Activated CD8-positive, alpha-beta T cell treated with anti-CD3 and anti-CD28 coated beads for 36 hours (primary cell): ENCODE measurements around the gene UFL1. TPM values are rescaled to one million over a fixed set of nuclear protein-coding genes. Genes with fewer than 3 reads are reported as not detected.
"Not testable (repeated sequence)": the region's sequence is repeated elsewhere in the genome, so short reads cannot be mapped to it uniquely, and the experiment has no call there.

Experiments used
- ATAC-seq: fragments of 200-7000 bp; cut with Tn5 transposase; one replicate; pipeline ENCODE4 v1.10.0; 2021; ENCODE audit warnings: mild to moderate bottlenecking, moderate library complexity
- CTCF ChIA-PET: fragments of 350-600 bp; sonication (Branson Sonifier 250); formaldehyde crosslinking; loops from one replicate; lab custom pipeline; 2021; ENCODE audit warnings: antibody characterized with exemption; lab: Charles Lee
- POLR2A ChIA-PET: fragments of 350-600 bp; sonication (Branson Sonifier 250); formaldehyde crosslinking; loops from one replicate; lab custom pipeline; 2021; ENCODE audit warnings: antibody characterized with exemption; lab: Charles Lee
- DNase-seq: peaks from one replicate; pipeline ENCODE4 v3.0.0-alpha.2; 2020
- H3K27ac Mint-ChIP-seq: one replicate; pipeline ENCODE4 v1.8.0; 2021; ENCODE audit warnings: mild to moderate bottlenecking, mixed read lengths
- H3K27me3 Mint-ChIP-seq: one replicate; pipeline ENCODE4 v1.8.0; 2021; ENCODE audit warnings: mixed read lengths
- H3K36me3 Mint-ChIP-seq: one replicate; pipeline ENCODE4 v1.8.0; 2021; ENCODE audit warnings: low read depth, mixed read lengths
- H3K4me1 Mint-ChIP-seq: one replicate; pipeline ENCODE4 v1.8.0; 2021; ENCODE audit warnings: low read depth, mixed read lengths
- H3K4me3 Mint-ChIP-seq: one replicate; pipeline ENCODE4 v1.8.0; 2021; ENCODE audit warnings: mild to moderate bottlenecking, moderate library complexity, mixed read lengths
- H3K9me3 Mint-ChIP-seq: one replicate; pipeline ENCODE4 v1.8.0; 2021; ENCODE audit warnings: mixed read lengths
- intact Hi-C: fragments of 100-400 bp; cut with micrococcal nuclease; formaldehyde crosslinking; loops from one replicate; pipeline ENCODE4 v1.10.0; 2022
- total RNA-seq, 2 experiments: library from RNA; stranded (reverse); gene quantifications; one replicate each; pipeline ENCODE4 v1.2.3, GENCODE V29; 2021
- TF ChIP-seq, protein P1 (sequence below): fragments of 200-600 bp; IDR thresholded peaks from one replicate; pipeline ENCODE4 v1.8.0; 2022; ENCODE audit warnings: antibody characterized with exemption, mild to moderate bottlenecking

The UFL1 gene
- 10 to 100 TPM; 28.6 to 30.8 TPM for total RNA-seq

DNA sequence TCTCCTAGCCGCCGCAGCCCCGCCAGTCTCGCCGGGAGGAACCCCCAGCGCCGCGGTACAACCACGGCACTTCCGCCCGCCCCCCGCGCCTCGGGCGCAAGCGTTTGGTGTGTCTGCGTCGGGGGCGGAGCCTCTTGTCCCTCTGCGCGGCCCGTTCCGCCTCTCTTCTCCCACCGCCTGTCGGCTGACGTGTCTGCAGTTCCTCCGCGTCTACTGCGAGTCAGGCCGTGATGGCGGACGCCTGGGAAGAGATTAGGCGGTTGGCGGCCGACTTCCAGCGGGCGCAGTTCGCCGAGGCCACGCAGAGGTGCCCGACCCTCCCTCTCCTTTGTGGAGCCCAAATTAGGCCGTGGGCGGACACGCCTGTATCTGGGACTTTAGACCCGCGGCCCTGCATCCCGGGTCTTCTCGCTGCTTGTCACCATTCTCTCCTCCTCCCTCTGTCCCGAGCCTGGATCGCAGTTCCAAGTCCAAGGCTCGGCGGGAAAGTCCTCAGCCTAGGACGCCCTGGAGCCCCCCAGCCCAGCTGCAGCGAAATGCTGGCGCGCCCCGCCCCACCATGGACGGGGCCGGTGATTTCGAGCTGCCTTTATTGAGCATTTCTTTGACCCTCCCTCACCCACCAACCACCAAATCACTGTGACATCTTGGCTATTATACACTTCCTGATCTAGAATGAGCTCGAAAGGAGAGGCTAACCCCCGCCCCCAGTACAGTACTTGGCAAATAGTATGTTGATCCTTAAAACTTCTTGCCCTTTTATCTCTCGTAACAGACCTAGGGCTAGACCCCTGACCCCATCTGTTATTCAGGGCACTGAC is at the start of gene UFL1:
Gene UFL1, plus strand, starts transcription at position 163 of the 821 bp plus-strand sequence. Its CDS starts 68 bp downstream, at position 231.
- DNase-seq, result peak; percentile 95
- intact Hi-C loops, result loop anchor here (2.0 kb wide), 1 partner anchor 53 kb away; no protein-coding TSS in a partner anchor
- POLR2A ChIA-PET, result interaction anchor here (1.1 kb wide), 1 partner anchor 11 kb away, joined by 4 read pairs; no protein-coding TSS in a partner anchor

DNA sequence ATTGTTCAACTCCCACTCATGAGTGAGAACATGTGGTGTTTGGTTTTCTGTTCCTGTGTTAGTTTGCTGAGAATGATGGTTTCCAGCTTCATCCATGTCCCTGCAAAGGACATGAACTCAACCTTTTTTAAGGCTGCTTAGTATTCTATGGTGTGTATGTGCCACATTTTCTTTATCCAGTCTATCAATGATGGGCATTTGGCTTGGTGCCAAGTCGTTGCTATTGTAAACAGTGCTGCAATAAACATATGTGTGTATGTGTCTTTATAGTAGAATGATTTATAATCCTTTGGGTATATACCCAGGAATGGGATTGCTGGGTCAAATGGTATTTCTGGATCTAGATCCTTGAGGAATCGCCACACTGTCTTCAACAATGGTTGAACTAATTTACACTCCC is 49.3 kb upstream of the UFL1 start:
- H3K4me3 Mint-ChIP-seq, H3K4me1 Mint-ChIP-seq, H3K27me3 Mint-ChIP-seq, CTCF ChIA-PET, DNase-seq, H3K36me3 Mint-ChIP-seq, intact Hi-C loops, POLR2A ChIA-PET, ATAC-seq, H3K27ac Mint-ChIP-seq: not testable (repeated sequence)
- H3K9me3 Mint-ChIP-seq, result peaks cover 18% of the 10 kb centered on the region

More for the DNA sequence above, at the start of gene UFL1:
- peak within 1 kb of the TSS; percentile 99 for H3K27ac Mint-ChIP-seq
- peak within 1 kb of the TSS; percentile 98 for H3K4me3 Mint-ChIP-seq
- peak; percentile 96 for ATAC-seq
- no peaks in the 10 kb centered on the region for H3K9me3 Mint-ChIP-seq
- no peaks in the 10 kb centered on the region for H3K27me3 Mint-ChIP-seq
- H3K4me1 Mint-ChIP-seq, result peaks cover 16% of the 10 kb centered on the region
- CTCF ChIA-PET, result no interaction called here
- TF ChIP-seq, protein P1, sequence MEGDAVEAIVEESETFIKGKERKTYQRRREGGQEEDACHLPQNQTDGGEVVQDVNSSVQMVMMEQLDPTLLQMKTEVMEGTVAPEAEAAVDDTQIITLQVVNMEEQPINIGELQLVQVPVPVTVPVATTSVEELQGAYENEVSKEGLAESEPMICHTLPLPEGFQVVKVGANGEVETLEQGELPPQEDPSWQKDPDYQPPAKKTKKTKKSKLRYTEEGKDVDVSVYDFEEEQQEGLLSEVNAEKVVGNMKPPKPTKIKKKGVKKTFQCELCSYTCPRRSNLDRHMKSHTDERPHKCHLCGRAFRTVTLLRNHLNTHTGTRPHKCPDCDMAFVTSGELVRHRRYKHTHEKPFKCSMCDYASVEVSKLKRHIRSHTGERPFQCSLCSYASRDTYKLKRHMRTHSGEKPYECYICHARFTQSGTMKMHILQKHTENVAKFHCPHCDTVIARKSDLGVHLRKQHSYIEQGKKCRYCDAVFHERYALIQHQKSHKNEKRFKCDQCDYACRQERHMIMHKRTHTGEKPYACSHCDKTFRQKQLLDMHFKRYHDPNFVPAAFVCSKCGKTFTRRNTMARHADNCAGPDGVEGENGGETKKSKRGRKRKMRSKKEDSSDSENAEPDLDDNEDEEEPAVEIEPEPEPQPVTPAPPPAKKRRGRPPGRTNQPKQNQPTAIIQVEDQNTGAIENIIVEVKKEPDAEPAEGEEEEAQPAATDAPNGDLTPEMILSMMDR, result no peak
- H3K36me3 Mint-ChIP-seq, result peaks cover 13% of the 10 kb centered on the region

DNA sequence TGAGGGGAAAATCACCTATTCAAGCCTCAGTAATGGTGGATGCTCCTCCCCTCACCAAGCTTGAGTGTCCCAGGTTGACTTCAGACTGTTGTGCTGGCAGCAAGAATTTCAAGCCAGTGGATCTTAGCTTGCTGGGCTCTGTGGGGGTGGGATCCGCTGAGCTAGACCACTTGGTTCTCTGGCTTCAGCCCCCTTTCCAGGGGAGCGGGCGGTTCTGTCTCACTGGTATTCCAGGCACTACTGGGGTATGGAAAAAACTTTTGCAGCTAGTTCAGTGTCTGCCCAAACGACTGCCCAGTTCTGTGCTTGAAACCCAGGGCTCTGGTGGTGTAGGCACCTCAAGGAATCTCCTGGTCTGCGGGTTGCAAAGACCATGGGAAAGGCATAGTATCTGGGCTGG is 42.9 kb upstream of the UFL1 start:
- Mint-ChIP-seq H3K9me3 (peaks cover 27% of the 10 kb centered on the region), H3K27me3 (no peaks in the 10 kb centered on the region), H3K4me1 (no peaks in the 10 kb centered on the region), H3K4me3 (no peak overlapping the region), H3K36me3 (no peaks in the 10 kb centered on the region), H3K27ac (no peak overlapping the region)
- ChIA-PET POLR2A (no interaction called here), CTCF (no interaction called here)
- DNase-seq (no peak), ATAC-seq (no peak)
- intact Hi-C loops, result no loop called here
- TF ChIP-seq, protein P1, result no peak

DNA sequence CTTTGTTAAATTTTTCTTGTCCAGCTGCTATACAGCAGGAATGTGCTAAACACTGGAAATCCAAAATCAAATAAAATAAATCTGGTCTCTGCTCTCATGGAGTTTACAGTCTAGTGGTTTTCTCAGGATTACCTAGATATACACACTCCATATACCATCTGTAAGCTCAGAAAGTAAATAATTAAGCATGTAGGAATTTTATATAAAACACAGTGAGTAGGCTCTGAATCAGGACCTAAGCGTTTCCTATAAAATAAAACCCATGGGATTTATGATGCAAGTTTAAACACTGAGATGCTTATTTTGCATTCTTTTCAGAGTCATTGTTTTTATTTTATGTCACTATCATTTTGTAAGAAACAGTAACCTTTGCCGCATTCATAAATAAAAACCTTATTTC is 29.7 kb upstream of the UFL1 start:
- ChIA-PET CTCF (no interaction called here), POLR2A (no interaction called here)
- no peak overlapping the region for H3K4me3 Mint-ChIP-seq
- no peaks in the 10 kb centered on the region for H3K27me3 Mint-ChIP-seq
- DNase-seq (no peak), ATAC-seq (no peak)
- TF ChIP-seq, protein P1, result no peak
- no peak overlapping the region for H3K27ac Mint-ChIP-seq
- peaks cover 3% of the 10 kb centered on the region for H3K36me3 Mint-ChIP-seq
- H3K9me3 Mint-ChIP-seq, result peaks cover 25% of the 10 kb centered on the region
- no peaks in the 10 kb centered on the region for H3K4me1 Mint-ChIP-seq
- intact Hi-C loops, result no loop called here

DNA sequence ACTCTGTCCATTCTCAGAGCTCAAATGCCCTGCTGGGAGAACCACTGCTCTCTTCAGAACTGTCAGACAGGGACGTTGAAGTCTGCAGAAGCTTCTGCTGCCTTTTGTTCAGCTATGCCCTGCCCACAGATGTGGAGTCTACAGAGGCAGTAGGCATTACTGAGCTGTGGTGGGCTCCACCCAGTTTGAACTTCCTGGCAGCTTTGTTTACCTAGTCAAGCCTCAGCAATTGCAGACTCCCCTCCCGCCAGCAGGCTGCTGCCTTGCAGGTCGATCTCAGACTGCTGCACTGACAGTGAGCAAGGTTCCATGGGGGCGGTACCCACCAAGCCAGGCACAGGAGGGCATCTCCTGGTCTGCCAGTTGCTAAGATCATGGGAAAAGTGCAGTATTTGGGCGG is 21.8 kb upstream of the UFL1 start:
- Mint-ChIP-seq H3K27me3 (no peaks in the 10 kb centered on the region), H3K9me3 (peaks cover 18% of the 10 kb centered on the region), H3K36me3 (peaks cover 14% of the 10 kb centered on the region), H3K4me3 (no peak overlapping the region), H3K4me1 (peaks cover 35% of the 10 kb centered on the region), H3K27ac (no peak overlapping the region)
- ATAC-seq, result peak; percentile 77
- intact Hi-C loops, result no loop called here
- TF ChIP-seq, protein P1, result no peak
- ChIA-PET POLR2A (no interaction called here), CTCF (interaction anchor here (0.6 to 1.2 kb wide), 2 partner anchors 11 to 248 kb away, joined by 3 to 4 read pairs; no protein-coding TSS in a partner anchor)
- DNase-seq, result peak; percentile 43
